GM12878 (cell line): Measurements from ENCODE around the gene ADAMTSL1. TPM values are rescaled to one million over a fixed set of nuclear protein-coding genes. Genes with fewer than 3 reads are reported as not detected.

Experiments used
- ATAC-seq: fragments of 200-7000 bp; cut with Tn5 transposase; 3 replicates; pipeline ENCODE4 v1.9.1; 2020; ENCODE audit warnings: mild to moderate bottlenecking, moderate library complexity
- BruUV-seq: library from RNA; stranded (reverse); fragments of 400-500 nt; replicated peaks from 2 replicates; lab custom pipeline; 2021; lab: Mats Ljungman, UMichigan
- CTCF ChIA-PET: fragments of 300-600 bp; sonication (Branson Sonifier 250); formaldehyde crosslinking; extraction: SDS; loops from one replicate; lab custom pipeline; 2021; ENCODE audit warnings: inconsistent platforms; lab: Yijun Ruan, JAX
- POLR2A ChIA-PET: fragments of 350-600 bp; formaldehyde crosslinking; extraction: SDS; loops from one replicate; lab custom pipeline; 2021; ENCODE audit warnings: inconsistent platforms; lab: Charles Lee
- RAD21 ChIA-PET: fragments of 300-600 bp; sonication (Branson Sonifier 250); formaldehyde crosslinking; loops from one replicate; lab custom pipeline; 2023; ENCODE audit warnings: antibody characterized with exemption; ENCODE audit not compliant: unreplicated experiment; lab: Charles Lee
- SMC1A ChIA-PET: fragments of 300-600 bp; sonication (Branson Sonifier 250); formaldehyde crosslinking; loops from one replicate; lab custom pipeline; 2023; ENCODE audit not compliant: unreplicated experiment, uncharacterized antibody; lab: Charles Lee
- DNase-seq: peaks from one replicate; pipeline ENCODE4 v3.0.0-alpha.2; 2011; ENCODE audit warnings: low read depth, low spot score
- FAIRE-seq: peaks from 3 replicates; lab custom pipeline; 2011; peaks lifted over from hg19 to GRCh38; lab: Jason Lieb, UNC
- H2AFZ ChIP-seq: 2 replicates; pipeline ENCODE4 v1.6.0; 2011; ENCODE audit warnings: low read depth, low read length, control low read depth; ENCODE audit not compliant: control insufficient read depth
- H3K27ac ChIP-seq: 2 replicates; pipeline ENCODE4 v1.5.1; 2011; ENCODE audit warnings: control low read depth; ENCODE audit not compliant: control insufficient read depth, insufficient read depth
- H3K27me3 ChIP-seq, 2 experiments: replicated peaks in 1 of 2; 2 replicates each; pipeline versions ENCODE4 v1.6.0 to v1.6.1; 2011; ENCODE audit warnings: low read length in 1 of 2; ENCODE audit not compliant: control insufficient read depth in 2 of 2, insufficient read depth in 2 of 2
- H3K36me3 ChIP-seq, 2 experiments: 2 replicates each; pipeline ENCODE4 v1.5.1; 2011; ENCODE audit warnings: low read length in 1 of 2; ENCODE audit not compliant: control insufficient read depth in 2 of 2, insufficient read depth in 2 of 2
- H3K4me1 ChIP-seq: 2 replicates; pipeline ENCODE4 v1.6.1; 2011; ENCODE audit warnings: mild to moderate bottlenecking, low read length, moderate library complexity, mixed read lengths; ENCODE audit not compliant: control insufficient read depth, insufficient read depth
- H3K4me2 ChIP-seq: 2 replicates; pipeline ENCODE4 v1.6.0; 2011; ENCODE audit warnings: control low read depth; ENCODE audit not compliant: control insufficient read depth, insufficient read depth
- H3K4me3 ChIP-seq: fragments of 200-600 bp; sonication (generic); 2 replicates; pipeline ENCODE4 v1.5.1; 2016
- H3K79me2 ChIP-seq: 2 replicates; pipeline ENCODE4 v1.6.0; 2011; ENCODE audit warnings: low read length; ENCODE audit not compliant: control insufficient read depth, insufficient read depth
- H3K9ac ChIP-seq: 2 replicates; pipeline ENCODE4 v1.8.0; 2011; ENCODE audit warnings: low read length, control low read depth, mixed read lengths; ENCODE audit not compliant: control insufficient read depth, insufficient read depth
- H3K9me3 ChIP-seq: replicated peaks from 3 replicates; pipeline ENCODE4 v1.5.1; 2011; ENCODE audit warnings: mild to moderate bottlenecking, low read length; ENCODE audit not compliant: control insufficient read depth, insufficient read depth
- H4K20me1 ChIP-seq: 2 replicates; pipeline ENCODE4 v1.6.0; 2011; ENCODE audit not compliant: control insufficient read depth, insufficient read depth
- BCL11A ChIP-seq: IDR thresholded peaks from 2 replicates; pipeline ENCODE4 v1.6.1; 2011; ENCODE audit warnings: low read depth, low read length
- FOS ChIP-seq: IDR thresholded peaks from 3 replicates; pipeline ENCODE4 v1.6.1; 2011; ENCODE audit warnings: borderline replicate concordance; ENCODE audit not compliant: insufficient read length; ENCODE audit errors: extremely low read depth
- IRF4 ChIP-seq: IDR thresholded peaks from 2 replicates; pipeline ENCODE4 v1.6.1; 2011; ENCODE audit warnings: low read depth, low read length
- PML ChIP-seq: IDR thresholded peaks from 2 replicates; pipeline ENCODE4 v1.6.1; 2012; ENCODE audit warnings: low read length, inconsistent platforms
- POLR2AphosphoS2 ChIP-seq: IDR thresholded peaks from 2 replicates; pipeline ENCODE4 v1.6.1; 2011; ENCODE audit warnings: low read depth, mild to moderate bottlenecking, low read length, improper control_type of control experiment, moderate library complexity
- RELB ChIP-seq: fragments of 450-650 bp; IDR thresholded peaks from 2 replicates; pipeline ENCODE4 v1.6.1; 2017; ENCODE audit warnings: low read depth, mild to moderate bottlenecking, moderate library complexity
- ZNF687 ChIP-seq: fragments of 450-650 bp; IDR thresholded peaks from 2 replicates; pipeline ENCODE4 v1.6.1; 2017; ENCODE audit warnings: mild to moderate bottlenecking, moderate library complexity
- WGBS: methylation state at CpG from one replicate; pipeline ENCODE4 v1.1.6; 2016; ENCODE audit warnings: low lambda C conversion rate; ENCODE audit not compliant: insufficient replicate concordance, insufficient coverage; ENCODE audit errors: missing lambda C conversion rate; 5-methylcytosine and 5-hydroxymethylcytosine counted together
- in situ Hi-C: fragments of 300-500 bp; cut with MboI; formaldehyde crosslinking; loops from 9 replicates; pipeline ENCODE4 v1.14.3; 2018; ENCODE audit warnings: mixed read lengths
- intact Hi-C: fragments of 100-400 bp; cut with micrococcal nuclease; formaldehyde crosslinking; loops from one replicate; pipeline ENCODE4 v1.14.2; 2022; ENCODE audit not compliant: unreplicated experiment
- polyA plus RNA-seq, 11 experiments: library from polyadenylated mRNA; depleted of rRNA in 4 of 11; unstranded in 6 of 11; stranded (reverse) in 5 of 11; fragments of >200 nt; fragmentation: Nextera tagmentation in 4 of 11; fragmentation: Illumina TruSeq in 1 of 11; extraction: Ambion mirVana in 4 of 11; extraction: Trizol in 1 of 11; gene quantifications; 1 replicate in 1 of 11; 2 replicates in 10 of 11; pipeline versions ENCODE4 v1.2.1 to v1.2.3, GENCODE V29; 2011 to 2016; ENCODE audit warnings: inconsistent platforms in 2 of 11, missing spikeins in 2 of 11, low read depth in 1 of 11
- total RNA-seq, 4 experiments: library from RNA; depleted of rRNA in 3 of 4; stranded (reverse); fragments of >200 nt in 3 of 4; fragmentation: Illumina TruSeq in 1 of 4; extraction: Trizol in 1 of 4; gene quantifications; 2 replicates each; pipeline versions ENCODE4 v1.2.1 to v1.2.3, GENCODE V29; 2013 to 2021

Gene ADAMTSL1
- total and polyA plus RNA-seq, 10 of the 15 experiments (the other 5 are each of a cell fraction or from before 2014, with no cell fraction given) = 0.01 to 0.10 (median 0.07) TPM; not detected in 6

DNA sequence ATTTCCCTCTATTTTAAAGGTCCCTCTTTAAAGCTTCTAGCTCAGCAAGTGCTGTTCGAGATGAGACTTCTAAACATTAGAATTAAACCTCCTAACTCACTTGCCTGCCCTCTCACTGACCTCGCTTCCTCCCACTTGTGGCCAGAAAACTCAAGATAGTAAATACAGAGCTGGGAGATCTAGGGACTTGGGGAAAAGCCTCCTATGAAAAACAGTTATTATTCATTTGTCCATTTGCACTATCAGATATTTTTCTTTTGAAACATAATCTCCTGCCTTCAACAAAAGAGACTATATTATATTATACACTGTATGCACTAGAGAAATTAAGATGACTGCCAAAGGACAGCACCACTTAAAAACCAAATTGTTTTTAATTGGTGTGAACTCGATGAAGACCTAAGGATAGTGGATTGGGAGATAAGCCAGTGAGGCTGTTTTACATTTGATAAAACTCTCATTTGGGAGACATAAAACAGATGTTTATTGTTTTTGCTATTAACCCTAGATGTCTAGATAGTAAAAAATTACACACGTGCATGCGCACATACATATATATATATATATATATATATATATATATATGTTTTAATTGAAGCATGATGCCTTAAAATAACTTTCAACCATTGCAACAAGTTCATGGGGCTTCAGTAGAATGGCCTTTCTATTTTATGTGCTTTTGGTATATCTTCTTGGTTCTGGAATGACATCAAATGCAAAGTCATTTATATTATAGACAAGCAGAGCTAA lies 229.4 kb downstream of the ADAMTSL1 start:
- Histone ChIP-seq H3K79me2 (no peaks in the 10 kb centered on the region), H3K9ac (no peak overlapping the region), H3K27ac (no peak overlapping the region), H3K4me2 (no peak overlapping the region), H3K4me3 (no peak overlapping the region), H3K9me3 (no peaks in the 10 kb centered on the region), H3K27me3 (no peaks in the 10 kb centered on the region), H3K4me1 (no peaks in the 10 kb centered on the region), H2AFZ (no peak overlapping the region), H4K20me1 (no peaks in the 10 kb centered on the region), H3K36me3 (no peaks in the 10 kb centered on the region)
- WGBS = 63% methylated on average over 5 of the region's 5 CpGs
- DNase-seq = no peak
- ChIA-PET RAD21 (no interaction called here), POLR2A (no interaction called here), SMC1A (interaction anchor here (1.1 kb wide), 1 partner anchor 64 kb away, joined by 3 read pairs; no protein-coding TSS in a partner anchor), CTCF (no interaction called here)
- in situ Hi-C loops (no loop called here), intact Hi-C loops (no loop called here)
- no peak for FAIRE-seq
- ATAC-seq = no peak
- BruUV-seq = no TSS peak
- no peak for TF ChIP-seq ZNF687
- TF ChIP-seq RELB = no peak
- TF ChIP-seq FOS = no peak
- no peak for TF ChIP-seq IRF4
- TF ChIP-seq BCL11A = no peak
- TF ChIP-seq POLR2AphosphoS2 = no peak
- TF ChIP-seq PML = no peak
- TF ChIP-seq, all 136 proteins: peak for 0
